HS-5 (cell line): ENCODE data around the gene ZBTB9.

Experiments used
- DNase-seq: peaks from one replicate; pipeline ENCODE4 v3.0.0-alpha.2; 2012; ENCODE audit warnings: low read depth

ZBTB9 gene

DNA sequence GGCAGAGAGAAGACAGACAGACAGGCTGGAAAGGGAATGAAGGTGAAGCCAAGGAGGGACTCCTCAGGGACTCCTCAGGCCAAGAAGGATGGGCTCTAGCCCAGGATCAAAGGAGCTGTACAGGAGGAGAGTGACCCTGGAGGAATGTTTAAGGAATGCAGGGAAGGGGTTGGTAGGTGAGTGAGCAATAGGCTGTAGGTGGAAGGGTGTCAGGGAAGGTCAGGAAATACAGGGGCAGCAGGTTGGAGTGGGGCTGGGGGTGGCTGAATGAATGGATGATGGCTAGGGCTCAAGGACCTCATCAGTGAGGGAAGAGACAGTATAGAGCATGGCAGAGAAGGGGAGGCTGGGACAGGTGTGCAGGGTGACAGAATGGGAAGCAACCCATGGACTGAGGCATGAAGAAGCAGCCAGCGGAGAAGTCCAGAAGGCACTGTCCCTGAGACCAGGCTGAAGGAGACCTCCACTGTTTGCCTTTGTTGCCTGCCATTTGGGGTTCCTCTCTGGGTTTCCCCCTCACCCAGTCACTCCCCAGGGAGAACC lies 21.3 kb upstream of the ZBTB9 start:
- no peak for DNase-seq

- DNase-seq: no peak
These were observed 20.7 kb upstream of the ZBTB9 start for GRCh38 chr6:33433544-33434191.

GRCh38 chr6:33434961-33435360 lies 19.4 kb upstream of the ZBTB9 start:
- no peak for DNase-seq

GRCh38 chr6:33437666-33438065 lies 16.7 kb upstream of the ZBTB9 start:
- DNase-seq: no peak

DNA sequence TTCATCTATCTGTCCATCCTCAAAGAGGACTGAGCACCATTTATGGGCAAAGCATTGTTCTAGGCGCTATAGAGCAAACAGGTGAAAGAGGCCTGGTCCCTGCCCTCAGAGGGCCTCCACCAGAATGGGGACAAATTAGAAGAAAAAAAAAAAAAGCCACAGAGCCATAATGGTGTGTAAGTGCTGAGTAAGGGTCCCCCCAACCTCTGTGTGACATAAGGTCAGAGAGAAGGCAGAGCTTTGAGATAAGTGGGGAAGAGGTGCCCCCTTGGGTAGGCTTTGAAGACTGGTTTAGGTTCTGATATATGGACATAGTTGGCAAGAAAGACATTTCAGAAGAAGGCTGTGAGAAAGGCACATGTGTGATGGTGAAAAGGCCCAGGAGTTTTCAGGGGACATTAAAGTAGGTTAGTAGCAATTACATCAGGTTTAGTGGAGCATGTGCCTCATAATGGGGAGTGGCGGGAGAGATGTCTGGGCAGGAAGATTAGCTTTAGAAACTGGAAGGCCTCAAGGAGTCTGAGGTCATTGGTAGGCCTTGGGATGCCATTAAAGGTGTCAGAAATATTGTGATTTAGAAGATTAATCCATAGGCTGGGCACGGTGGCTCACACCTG lies 15.3 kb upstream of the ZBTB9 start:
- no peak for DNase-seq

GRCh38 chr6:33439956-33440648 lies 14.3 kb upstream of the ZBTB9 start:
- DNase-seq: no peak

DNA sequence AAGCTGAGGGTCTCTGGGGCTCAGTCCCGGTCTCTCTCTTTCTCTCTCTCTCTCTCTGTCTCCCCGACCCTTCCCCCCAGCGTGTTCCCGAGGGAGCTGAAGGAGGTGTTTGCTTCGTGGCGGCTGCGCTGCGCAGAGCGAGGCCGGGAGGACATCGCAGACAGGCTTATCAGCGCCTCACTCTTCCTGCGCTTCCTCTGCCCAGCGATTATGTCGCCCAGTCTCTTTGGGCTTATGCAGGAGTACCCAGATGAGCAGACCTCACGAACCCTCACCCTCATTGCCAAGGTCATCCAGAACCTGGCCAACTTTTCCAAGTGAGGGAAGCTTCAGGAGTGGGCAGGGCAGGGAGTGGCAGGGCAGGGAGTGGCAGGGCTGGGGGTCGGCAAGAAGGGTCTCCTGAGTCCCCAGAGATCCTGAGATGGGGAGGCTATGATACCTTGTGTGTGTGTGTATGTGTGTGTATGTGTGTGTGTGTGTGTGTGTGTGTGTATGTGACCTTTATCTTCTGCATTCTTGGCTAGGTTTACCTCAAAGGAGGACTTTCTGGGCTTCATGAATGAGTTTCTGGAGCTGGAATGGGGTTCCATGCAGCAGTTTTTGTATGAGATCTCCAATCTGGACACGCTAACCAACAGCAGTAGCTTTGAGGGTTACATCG lies 13.6 kb upstream of the ZBTB9 start:
- DNase-seq: no peak

DNA sequence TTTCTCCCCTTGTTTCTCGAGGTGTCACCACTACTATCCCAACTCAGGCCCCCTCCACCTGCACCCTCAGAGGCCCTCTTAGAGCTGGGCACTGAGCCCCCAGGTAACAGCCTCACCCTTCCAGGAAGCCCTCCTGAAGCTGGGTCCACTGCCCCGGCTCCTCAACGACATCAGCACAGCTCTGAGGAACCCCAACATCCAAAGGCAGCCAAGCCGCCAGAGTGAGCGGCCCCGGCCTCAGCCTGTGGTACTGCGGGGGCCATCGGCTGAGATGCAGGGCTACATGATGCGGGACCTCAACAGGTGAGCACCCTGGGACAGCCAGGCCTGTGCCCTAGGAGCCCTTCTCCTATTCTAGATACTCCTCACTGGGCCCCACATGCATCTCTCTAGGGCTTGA lies 12.9 kb upstream of the ZBTB9 start:
- no peak for DNase-seq

- DNase-seq: no peak
These were observed 12.1 kb upstream of the ZBTB9 start for GRCh38 chr6:33442283-33442682.

DNA sequence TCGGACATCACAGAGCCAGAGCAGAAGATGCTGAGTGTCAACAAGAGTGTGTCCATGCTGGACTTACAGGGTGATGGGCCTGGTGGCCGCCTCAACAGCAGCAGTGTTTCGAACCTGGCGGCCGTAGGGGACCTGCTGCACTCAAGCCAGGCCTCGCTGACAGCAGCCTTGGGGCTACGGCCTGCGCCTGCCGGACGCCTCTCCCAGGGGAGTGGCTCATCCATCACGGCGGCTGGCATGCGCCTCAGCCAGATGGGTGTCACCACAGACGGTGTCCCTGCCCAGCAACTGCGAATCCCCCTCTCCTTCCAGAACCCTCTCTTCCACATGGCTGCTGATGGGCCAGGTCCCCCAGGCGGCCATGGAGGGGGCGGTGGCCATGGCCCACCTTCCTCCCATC lies 11.4 kb upstream of the ZBTB9 start:
- no peak for DNase-seq

- no peak for DNase-seq
These were observed 10.5 kb upstream of the ZBTB9 start for GRCh38 chr6:33443619-33444504.

DNA sequence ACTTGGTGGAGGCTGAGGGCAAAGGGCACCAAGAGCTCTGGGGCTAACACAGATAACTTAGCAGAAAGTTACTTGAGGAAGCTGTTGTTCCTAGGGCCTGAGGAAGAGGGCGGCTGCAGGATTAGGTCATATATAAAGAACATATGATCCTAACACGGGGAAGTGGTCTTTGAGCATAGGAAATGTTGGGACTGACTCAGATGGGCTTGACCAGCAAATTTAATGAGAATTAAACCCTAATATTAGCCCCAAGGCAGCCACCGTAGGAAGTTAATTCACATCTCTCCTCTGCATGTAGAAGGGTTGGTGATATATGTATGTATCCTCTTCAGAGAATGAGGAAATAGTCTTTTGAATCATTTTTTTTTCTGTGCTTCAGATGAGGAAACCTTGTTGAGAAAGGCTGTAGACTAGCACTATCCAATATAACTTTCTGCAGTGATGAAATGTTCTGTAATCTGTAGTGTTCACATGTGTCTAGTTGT lies 9.2 kb upstream of the ZBTB9 start:
- no peak for DNase-seq

DNA sequence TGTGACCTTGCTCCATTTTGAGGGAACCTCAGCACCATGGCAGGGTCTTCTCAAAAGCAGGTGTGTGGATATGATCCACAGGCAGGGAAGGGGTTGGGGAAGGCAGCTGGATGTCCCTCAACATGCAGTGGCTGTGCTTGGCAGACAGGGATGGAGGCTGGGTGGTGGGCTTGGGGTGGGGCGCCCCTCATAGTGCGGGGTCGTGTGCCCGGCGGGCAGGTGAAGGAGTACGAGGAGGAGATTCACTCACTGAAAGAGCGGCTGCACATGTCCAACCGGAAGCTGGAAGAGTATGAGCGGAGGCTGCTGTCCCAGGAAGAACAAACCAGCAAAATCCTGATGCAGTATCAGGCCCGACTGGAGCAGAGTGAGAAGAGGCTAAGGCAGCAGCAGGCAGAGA lies 8.0 kb upstream of the ZBTB9 start:
- DNase-seq: no peak

GRCh38 chr6:33450434-33450833 lies 3.9 kb upstream of the ZBTB9 start:
- no peak for DNase-seq

DNA sequence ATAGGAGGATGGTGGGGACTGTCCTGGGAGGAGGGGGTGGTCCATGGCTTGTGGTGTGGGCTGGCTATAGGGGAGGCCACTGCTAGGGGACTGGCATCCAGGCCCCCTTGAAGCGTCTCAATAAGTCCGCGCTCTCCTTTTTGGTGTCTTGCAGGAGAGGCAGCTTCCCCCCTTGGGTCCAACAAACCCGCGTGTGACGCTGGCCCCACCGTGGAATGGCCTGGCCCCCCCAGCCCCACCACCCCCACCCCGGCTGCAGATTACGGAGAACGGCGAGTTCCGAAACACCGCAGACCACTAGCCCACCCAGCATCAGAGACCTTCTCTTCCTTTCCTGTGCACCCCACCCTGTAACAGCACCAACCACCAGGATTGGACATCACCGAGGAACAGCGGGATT lies 2.8 kb upstream of the ZBTB9 start:
- no peak for DNase-seq

DNA sequence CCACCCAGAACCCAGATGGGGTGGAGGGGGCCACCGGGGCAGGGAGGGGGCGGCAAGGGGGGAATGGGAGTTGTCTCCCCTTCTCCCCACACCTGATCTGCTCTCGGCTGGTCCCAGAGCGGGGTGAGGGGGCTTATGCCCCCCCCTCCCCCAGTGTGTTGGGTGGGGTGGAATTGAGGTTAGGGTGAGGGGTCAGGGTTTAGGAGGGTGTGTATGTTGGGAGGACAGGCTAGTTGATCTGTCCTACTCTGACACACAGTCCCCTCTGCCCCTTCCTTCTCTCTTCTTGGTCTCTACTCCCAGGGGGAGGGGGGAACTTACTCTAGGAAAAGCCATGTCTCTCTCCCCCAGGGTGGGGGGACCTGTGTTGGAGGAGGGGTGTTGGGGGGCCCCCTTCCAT lies 1.9 kb upstream of the ZBTB9 start:
- DNase-seq: no peak

DNA sequence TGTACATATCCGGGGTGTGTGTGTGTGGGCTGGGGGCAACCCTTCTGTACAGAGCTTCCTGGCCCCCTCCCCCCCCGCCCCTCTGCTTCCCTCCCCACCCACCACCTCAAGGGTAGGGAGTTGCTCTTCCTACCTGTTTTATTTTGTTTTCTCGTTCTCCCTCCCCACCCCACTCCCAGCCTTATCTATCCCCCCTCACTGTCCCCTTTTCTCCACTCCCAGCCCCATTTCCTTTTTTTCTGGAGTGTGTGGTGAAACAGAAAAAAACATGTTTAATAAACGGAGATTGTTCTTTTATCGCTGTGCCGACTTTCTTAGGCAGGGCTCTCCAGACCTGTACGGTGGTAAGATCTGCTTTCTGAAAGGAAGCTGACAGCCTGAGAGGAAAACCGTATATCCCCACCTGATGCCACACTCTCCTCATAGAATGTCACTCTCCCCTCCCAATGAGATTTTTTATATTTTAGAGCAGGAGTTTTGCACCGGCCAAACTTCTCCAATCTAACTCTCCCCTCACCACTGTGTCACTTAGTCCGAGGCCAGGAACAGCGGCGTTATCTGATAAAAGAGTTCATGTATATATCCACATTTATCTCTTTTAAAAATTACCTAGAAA lies 875 bp upstream of the ZBTB9 start:
- no peak for DNase-seq

GRCh38 chr6:33455051-33455450 lies 675 bp downstream of the ZBTB9 start:
- no peak for DNase-seq

DNA sequence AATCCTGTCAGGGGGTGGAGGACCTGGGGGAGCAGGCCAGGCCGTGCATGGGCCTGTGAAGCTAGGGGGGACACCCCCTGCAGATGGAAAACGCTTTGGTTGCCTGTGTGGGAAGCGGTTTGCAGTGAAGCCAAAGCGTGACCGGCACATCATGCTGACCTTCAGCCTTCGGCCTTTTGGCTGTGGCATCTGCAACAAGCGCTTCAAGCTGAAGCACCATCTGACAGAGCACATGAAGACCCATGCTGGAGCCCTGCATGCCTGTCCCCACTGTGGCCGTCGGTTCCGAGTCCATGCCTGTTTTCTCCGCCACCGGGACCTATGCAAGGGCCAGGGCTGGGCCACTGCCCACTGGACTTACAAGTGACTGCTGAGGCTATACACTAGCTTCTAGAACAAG lies 1.8 kb downstream of the ZBTB9 start:
- no peak for DNase-seq

GRCh38 chr6:33458676-33459075 lies 4.3 kb downstream of the ZBTB9 start:
- DNase-seq: no peak

DNA sequence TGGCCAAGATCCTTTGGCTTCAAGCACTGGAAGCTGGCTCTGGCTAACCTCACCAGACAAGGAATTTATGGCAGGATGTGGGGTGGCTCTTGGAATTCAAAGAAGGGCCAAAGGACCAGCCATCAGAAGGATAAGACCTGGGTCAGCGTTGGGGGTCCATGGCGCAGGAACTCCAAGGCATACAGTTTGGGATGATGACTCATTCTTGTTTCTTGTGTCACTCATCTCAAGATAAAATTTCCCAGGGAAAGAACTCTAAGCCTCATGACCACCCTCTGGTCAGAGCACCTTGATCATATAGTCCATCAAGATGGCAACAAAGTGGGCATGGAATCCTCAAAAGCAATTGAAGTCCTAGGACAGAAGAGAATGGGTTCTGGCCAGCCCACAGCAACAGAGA lies 4.8 kb downstream of the ZBTB9 start:
- no peak for DNase-seq
